Measurements from ENCODE around the gene TWNK. TPM values are rescaled to one million over a fixed set of nuclear protein-coding genes. Genes with fewer than 3 reads are reported as not detected.
A peak's percentile ranks its signal among the peaks of the same experiment; 100 is the strongest.

The TWNK gene
- total and polyA plus RNA-seq, 9 of the 15 experiments (the other 6 are each of a cell fraction or from before 2014, with no cell fraction given): 11.6 to 34.7 (median 17.4) TPM

DNA sequence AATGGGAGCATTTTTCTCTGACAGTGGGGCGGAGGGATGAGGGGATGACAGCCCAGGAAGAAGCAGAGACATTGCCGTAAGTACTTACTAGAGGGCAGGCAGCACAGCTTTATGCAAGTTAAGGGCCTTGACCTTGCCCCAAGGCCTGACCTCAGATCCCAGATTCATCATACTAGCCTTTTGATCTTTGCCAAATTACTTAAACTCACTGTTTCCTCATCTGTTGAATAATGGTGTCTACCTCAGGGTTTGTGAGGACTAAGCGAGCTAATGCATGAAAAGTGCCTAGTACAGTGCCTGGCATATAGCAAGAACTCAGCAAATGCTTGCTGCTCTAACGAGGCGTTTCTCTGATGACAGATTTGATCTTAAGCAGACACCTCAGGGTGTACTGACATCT is 21.5 kb upstream of the TWNK start:
- POLR2A ChIA-PET: interaction anchor here (0.7 kb wide), 2 partner anchors 19 to 35 kb away, joined by 3 read pairs; no protein-coding TSS in a partner anchor

More for the DNA sequence above, 21.5 kb upstream of the TWNK start:
- peaks cover 27% of the 10 kb centered on the region; the same call in 1 of the 3 replicates for H3K36me3 ChIP-seq (ENCODE audit: control insufficient read depth, insufficient read depth, low read length)
- H3K4me1 ChIP-seq (replicated peaks in 1 of 2; ENCODE audit: control insufficient read depth in 2 of 2, insufficient read depth in 2 of 2, low read length in 2 of 2): peaks cover 12 to 14% of the 10 kb centered on the region in 2 experiments
- TF ChIP-seq RBM25 (IDR thresholded peaks at IDR 0.05; ENCODE audit: low read depth, low read length, severe bottlenecking) (peak; percentile 73), ZNF12 (CRISPR knock-in tag; IDR thresholded peaks at IDR 0.05) (0 out of 2 replicates have a peak, but pooled peaks have one; percentile 59)
- TF ChIP-seq, protein P1, sequence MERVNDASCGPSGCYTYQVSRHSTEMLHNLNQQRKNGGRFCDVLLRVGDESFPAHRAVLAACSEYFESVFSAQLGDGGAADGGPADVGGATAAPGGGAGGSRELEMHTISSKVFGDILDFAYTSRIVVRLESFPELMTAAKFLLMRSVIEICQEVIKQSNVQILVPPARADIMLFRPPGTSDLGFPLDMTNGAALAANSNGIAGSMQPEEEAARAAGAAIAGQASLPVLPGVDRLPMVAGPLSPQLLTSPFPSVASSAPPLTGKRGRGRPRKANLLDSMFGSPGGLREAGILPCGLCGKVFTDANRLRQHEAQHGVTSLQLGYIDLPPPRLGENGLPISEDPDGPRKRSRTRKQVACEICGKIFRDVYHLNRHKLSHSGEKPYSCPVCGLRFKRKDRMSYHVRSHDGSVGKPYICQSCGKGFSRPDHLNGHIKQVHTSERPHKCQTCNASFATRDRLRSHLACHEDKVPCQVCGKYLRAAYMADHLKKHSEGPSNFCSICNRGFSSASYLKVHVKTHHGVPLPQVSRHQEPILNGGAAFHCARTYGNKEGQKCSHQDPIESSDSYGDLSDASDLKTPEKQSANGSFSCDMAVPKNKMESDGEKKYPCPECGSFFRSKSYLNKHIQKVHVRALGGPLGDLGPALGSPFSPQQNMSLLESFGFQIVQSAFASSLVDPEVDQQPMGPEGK (CRISPR knock-in tag; IDR thresholded peaks at IDR 0.05; ENCODE audit: borderline replicate concordance): no peak
- H3K27ac ChIP-seq (ENCODE audit: extremely low read depth, low read depth, low read length): no peak overlapping the region
- H3K9ac ChIP-seq (ENCODE audit: insufficient read depth in 1 of 2, low read depth in 2 of 2, low read length in 2 of 2): no peak overlapping the region
- no peaks in the 10 kb centered on the region for H3K27me3 ChIP-seq (ENCODE audit: control insufficient read depth in 2 of 2, insufficient read depth in 2 of 2, low read length in 2 of 2)
- no peaks in the 10 kb centered on the region for H4K20me1 ChIP-seq (replicated peaks; ENCODE audit: control insufficient read depth, insufficient read depth, low read length)
- DNase-seq (ENCODE audit: extremely low read depth in 1 of 4, low spot score in 3 of 4): no peak
- intact Hi-C loops (cut with micrococcal nuclease): no loop called here
- H3K79me2 ChIP-seq (ENCODE audit: control insufficient read depth, insufficient read depth, low read length): no peaks in the 10 kb centered on the region
- no peak for FAIRE-seq
- in situ Hi-C loops (cut with MboI): no loop called here
- ATAC-seq: no peak
- BruUV-seq (replicated peaks): no TSS peak
- H2AFZ ChIP-seq (ENCODE audit: low read depth, low read length): no peak overlapping the region
- no peaks in the 10 kb centered on the region for H3K9me3 ChIP-seq (replicated peaks; ENCODE audit: control insufficient read depth, insufficient read depth, low read depth, low read length)
- H3K4me2 ChIP-seq (ENCODE audit: insufficient read depth, low read length): no peak overlapping the region
- H3K9me1 ChIP-seq (ENCODE audit: control insufficient read depth, insufficient read depth, low read length): no peaks in the 10 kb centered on the region
- WGBS (ENCODE audit: insufficient coverage, low coverage, missing lambda C conversion rate): 62% methylated on average over 4 of the region's 5 CpGs
- H3K4me3 ChIP-seq: no peak overlapping the region
- CTCF ChIA-PET (ENCODE audit: low intra/inter-chr PET ratio): no interaction called here

All from K562 (cell line).